Ovary (tissue), 9 donors: ENCODE measurements around the gene ABCC4. TPM values are rescaled to one million over a fixed set of nuclear protein-coding genes. Genes with fewer than 3 reads are reported as not detected.

Experiments
- DNase-seq, 5 donors: peaks; one replicate each; pipeline ENCODE4 v3.0.0-alpha.2; 2019 to 2020
- H3K27ac ChIP-seq, 2 donors: fragments of 200-600 bp; one replicate each; pipeline versions ENCODE4 v1.5.1 to v1.8.0; 2019 to 2022
- H3K27me3 ChIP-seq: fragments of 200-600 bp; one replicate; pipeline ENCODE4 v1.8.0; 2022
- H3K36me3 ChIP-seq: fragments of 200-600 bp; sonication (generic); one replicate; pipeline ENCODE4 v1.5.1; 2019
- H3K4me1 ChIP-seq: one replicate; pipeline ENCODE4 v1.8.1; 2013; ENCODE audit warnings: mild to moderate bottlenecking, moderate library complexity; ENCODE audit not compliant: insufficient read depth
- H3K4me3 ChIP-seq: fragments of 200-600 bp; sonication (generic); one replicate; pipeline ENCODE4 v1.5.1; 2017
- H3K9me3 ChIP-seq, 2 donors: fragments of 200-600 bp in 1 of 2; sonication (generic) in 1 of 2; one replicate each; pipeline versions ENCODE4 v1.5.1 to v1.8.1; 2013 to 2019; ENCODE audit warnings: mild to moderate bottlenecking in 1 of 2, moderate library complexity in 1 of 2
- CTCF ChIP-seq, 3 donors: fragments of 450-650 bp in 2 of 3; fragments of 200-600 bp in 1 of 3; IDR thresholded peaks; one replicate each; pipeline versions ENCODE4 v1.5.1 to v1.8.0; 2016 to 2022; ENCODE audit warnings: antibody characterized with exemption in 3 of 3, mild to moderate bottlenecking in 1 of 3
- EP300 ChIP-seq: sonication (generic); formaldehyde crosslinking; IDR thresholded peaks from one replicate; pipeline ENCODE4 v1.6.1; 2017; ENCODE audit warnings: antibody characterized with exemption
- POLR2A ChIP-seq: fragments of 450-650 bp; IDR thresholded peaks from one replicate; pipeline ENCODE4 v1.6.1; 2017; ENCODE audit warnings: antibody characterized with exemption, mild to moderate bottlenecking, moderate library complexity
- WGBS, 3 donors: extraction: QIAGEN DNeasy Blood & Tissue Kit in 1 of 3; methylation state at CpG; one replicate each; pipeline versions ENCODE4 v1.1.5 to v1.1.7; 2013 to 2017; 5-methylcytosine and 5-hydroxymethylcytosine counted together
- intact Hi-C, 4 donors: fragments of 100-400 bp; cut with DNase I; formaldehyde crosslinking; loops; one replicate each; pipeline versions ENCODE4 v1.11.0 to v1.15.1; 2022 to 2023
- polyA plus RNA-seq, 2 donors: library from polyadenylated mRNA; stranded (reverse); fragments of 200-250 nt in 1 of 2; fragments of 350-450 nt in 1 of 2; fragmentation: Illumina TruSeq in 1 of 2; extraction: RNeasy Lipid Tissue Mini Kit (QIAGEN cat#74804) in 1 of 2; gene quantifications; one replicate each; pipeline ENCODE4 v1.2.3, GENCODE V29; 2013 to 2014
- total RNA-seq, 7 donors: library from RNA; depleted of rRNA in 2 of 7; stranded (reverse); fragments of >200 nt in 2 of 7; fragmentation: NEBNext Ultra II Directional in 3 of 7; extraction: Animal tissue kit (Norgen Biotek cat#: 25700) in 3 of 7; gene quantifications; one replicate each; pipeline versions ENCODE4 v1.1.0 to v1.2.4, GENCODE V29; 2016 to 2023
- donor health status: DM: no; HTN: no; CAD: no; lungs with moderate emphysema.
- donor health status: DM: no; HTN: no; CAD: no.
- donor health status: Bipolar disorder and iron deficiency.
- donor health status: DM: yes; HTN: yes; CAD: no.
- donor health status: DM: no; HTN: no; CAD: no.
- donor health status: DM: yes; HTN: yes; CAD: no.

Gene ABCC4
- total and polyA plus RNA-seq, 9 donors: 6.1 to 28.5 (median 11.5) TPM

DNA sequence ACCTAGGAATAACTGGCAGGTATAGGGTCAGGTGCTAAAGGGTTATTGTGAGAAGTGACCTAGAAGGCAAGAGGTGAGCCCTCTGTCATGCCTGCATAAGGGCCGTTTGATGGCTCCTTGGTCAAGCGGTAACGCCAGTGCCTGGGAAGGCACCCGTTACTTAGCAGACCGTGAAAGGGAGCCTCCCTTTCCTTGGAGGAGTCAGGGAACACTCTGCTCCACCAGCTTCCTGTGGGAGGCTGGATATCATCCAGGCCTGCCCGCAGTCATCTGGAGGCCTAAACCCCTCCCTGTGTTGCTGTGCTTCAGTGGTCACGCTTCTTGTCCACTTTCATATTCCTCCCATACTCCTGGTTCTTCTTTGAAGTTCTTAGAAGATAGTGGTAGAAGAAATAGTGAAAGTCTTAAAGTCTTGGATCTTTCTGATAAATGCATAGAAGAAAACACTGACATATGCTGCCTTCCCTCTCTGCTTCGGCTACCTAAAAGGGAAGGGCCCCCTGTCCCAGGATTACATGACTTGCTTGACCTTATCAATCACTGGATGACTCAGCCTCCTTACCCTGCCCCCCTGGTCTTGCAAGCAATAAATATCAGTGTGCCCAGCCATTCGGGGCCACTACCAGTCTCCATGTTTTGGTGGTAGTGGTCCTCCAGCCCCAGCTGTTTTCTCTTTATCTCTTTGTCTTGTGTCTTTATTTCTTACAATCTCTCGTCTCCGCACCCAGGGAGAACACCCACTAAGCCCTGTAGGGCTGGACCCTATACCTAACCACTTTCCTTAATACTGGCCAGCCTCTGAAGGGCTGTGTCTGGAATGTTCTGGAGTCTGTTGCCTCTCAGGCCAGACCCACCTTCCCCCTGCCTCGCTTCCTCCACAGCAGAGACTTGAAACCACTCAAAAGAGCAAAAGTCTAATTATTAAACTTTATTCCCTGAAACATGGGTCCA lies 16.1 kb upstream of the ABCC4 start:
- no peaks in the 10 kb centered on the region for H3K27me3 ChIP-seq
- peak in 3 of 5 donors; percentile 28 to 76 (median 50) for DNase-seq
- TF ChIP-seq POLR2A (no peak), CTCF (IDR thresholded peaks at IDR 0.05) (no peak), EP300 (no peak)
- H3K4me1 ChIP-seq: no peaks in the 10 kb centered on the region
- H3K27ac ChIP-seq: no peak overlapping the region
- intact Hi-C loops: no loop called here
- H3K36me3 ChIP-seq: no peaks in the 10 kb centered on the region
- no peak overlapping the region for H3K4me3 ChIP-seq
- H3K9me3 ChIP-seq: no peaks in the 10 kb centered on the region
- 32 to 44% (median 41%) methylated on average over 12 of the region's 12 CpGs for WGBS, 3 donors

GRCh38 chr13:95315752-95316151 lies 14.5 kb upstream of the ABCC4 start:
- H3K4me1 ChIP-seq: no peaks in the 10 kb centered on the region
- H3K36me3 ChIP-seq: no peaks in the 10 kb centered on the region
- H3K4me3 ChIP-seq: no peak overlapping the region
- H3K9me3 ChIP-seq: no peaks in the 10 kb centered on the region
- H3K27ac ChIP-seq: no peak overlapping the region
- no peak for TF ChIP-seq CTCF (IDR thresholded peaks at IDR 0.05)
- no peak for TF ChIP-seq POLR2A
- TF ChIP-seq EP300: no peak
- no peak for DNase-seq
- intact Hi-C loops: no loop called here
- H3K27me3 ChIP-seq: no peaks in the 10 kb centered on the region
- 82 to 85% (median 83%) methylated on average over 3 of the region's 3 CpGs for WGBS, 3 donors

GRCh38 chr13:95307507-95307906 lies 6.3 kb upstream of the ABCC4 start:
- DNase-seq: no peak
- intact Hi-C loops: loop anchor here in 1 of 4 donors (10.0 kb wide), 1 partner anchor 113 kb away; no protein-coding TSS in a partner anchor
- Histone ChIP-seq H3K27ac (no peak overlapping the region), H3K36me3 (no peaks in the 10 kb centered on the region), H3K9me3 (no peaks in the 10 kb centered on the region), H3K27me3 (no peaks in the 10 kb centered on the region), H3K4me1 (no peaks in the 10 kb centered on the region), H3K4me3 (no peak overlapping the region)
- TF ChIP-seq EP300 (no peak), CTCF (IDR thresholded peaks at IDR 0.05) (no peak), POLR2A (no peak)
- WGBS, 3 donors: 78 to 97% (median 82%) methylated on average over 6 of the region's 6 CpGs

GRCh38 chr13:95304453-95304852 lies 3.2 kb upstream of the ABCC4 start:
- TF ChIP-seq CTCF (IDR thresholded peaks at IDR 0.05) (no peak), EP300 (no peak), POLR2A (no peak)
- no peaks in the 10 kb centered on the region for H3K4me1 ChIP-seq
- H3K36me3 ChIP-seq: no peaks in the 10 kb centered on the region
- H3K27me3 ChIP-seq: no peaks in the 10 kb centered on the region
- H3K9me3 ChIP-seq: no peaks in the 10 kb centered on the region
- WGBS, 3 donors: 53 to 60% (median 57%) methylated on average over 2 of the region's 2 CpGs
- H3K27ac ChIP-seq: no peak overlapping the region
- intact Hi-C loops: loop anchor here in 1 of 4 donors (10.0 kb wide), 1 partner anchor 110 kb away; no protein-coding TSS in a partner anchor
- DNase-seq: no peak
- no peak overlapping the region for H3K4me3 ChIP-seq
